ENCODE measurements around the gene WNT7A.

GRCh38 chr3:13822042-13822441 is 57.8 kb downstream of the WNT7A start:
- TF ChIP-seq CTCF (IDR thresholded peaks at IDR 0.05; ENCODE audit: low read depth, low read length, missing input control) = no peak
- no peak for TF ChIP-seq REST (IDR thresholded peaks at IDR 0.05)
- TF ChIP-seq ZBTB33 (IDR thresholded peaks at IDR 0.05) = no peak
- no peak for TF ChIP-seq YY1 (IDR thresholded peaks at IDR 0.05)
- TF ChIP-seq FOXA1 (IDR thresholded peaks at IDR 0.05) = no peak
- TF ChIP-seq GABPA (IDR thresholded peaks at IDR 0.05 in 1 of 2, conservative IDR thresholded peaks at IDR 0.05 in 1 of 2) = no peak
- TF ChIP-seq SP1 (IDR thresholded peaks at IDR 0.05) = no peak
- TF ChIP-seq RXRA (IDR thresholded peaks at IDR 0.05) = no peak
- TF ChIP-seq MAX (IDR thresholded peaks at IDR 0.05) = no peak
- TF ChIP-seq TAF1 (conservative IDR thresholded peaks at IDR 0.05) = no peak
- TF ChIP-seq RAD21 (IDR thresholded peaks at IDR 0.05) = no peak
- no peak for TF ChIP-seq ATF3 (IDR thresholded peaks at IDR 0.05)
- TF ChIP-seq EGR1 (IDR thresholded peaks at IDR 0.05; ENCODE audit: low read depth in 2 of 2) = no peak
- TF ChIP-seq JUND (IDR thresholded peaks at IDR 0.05) = no peak

Measured in liver (tissue), 3 donors.